Stimulated activated CD8-positive, alpha-beta memory T cell treated with anti-CD3 and anti-CD28 coated beads, Interleukin-12 subunit alpha, Interleukin-12 subunit beta, amount 100 ng/mL, for 24 hours (primary cell): ENCODE measurements around the gene PHLPP1.

Experiments
- DNase-seq: peaks from one replicate; pipeline ENCODE4 v3.0.0-alpha.2; 2020; ENCODE audit errors: extremely low read depth

Gene PHLPP1

GRCh38 chr18:62810682-62811081 lies 95.3 kb downstream of the PHLPP1 start:
- DNase-seq: no peak

DNA sequence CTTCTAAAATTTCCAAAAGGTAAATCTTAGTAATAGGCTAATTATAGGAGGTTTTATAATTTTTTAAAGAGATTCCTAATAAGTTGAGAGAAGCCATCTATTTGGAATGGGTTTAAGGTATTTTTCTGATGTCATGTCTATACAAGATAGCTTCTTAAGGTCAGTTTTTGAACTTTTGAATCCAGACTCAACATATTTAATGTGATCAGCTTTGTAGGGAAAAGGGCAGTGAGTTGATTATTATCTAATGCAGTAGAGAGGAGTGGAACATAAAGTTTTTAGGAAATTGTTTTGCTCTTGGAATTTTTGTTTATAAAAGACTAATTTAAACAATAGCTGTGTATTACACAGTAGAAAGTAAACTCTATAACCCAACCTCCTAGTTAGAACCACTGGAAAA lies 96.3 kb downstream of the PHLPP1 start:
- DNase-seq: no peak

GRCh38 chr18:62812242-62812641 lies 96.9 kb downstream of the PHLPP1 start:
- DNase-seq: no peak

GRCh38 chr18:62812876-62813275 lies 97.5 kb downstream of the PHLPP1 start:
- no peak for DNase-seq

DNA sequence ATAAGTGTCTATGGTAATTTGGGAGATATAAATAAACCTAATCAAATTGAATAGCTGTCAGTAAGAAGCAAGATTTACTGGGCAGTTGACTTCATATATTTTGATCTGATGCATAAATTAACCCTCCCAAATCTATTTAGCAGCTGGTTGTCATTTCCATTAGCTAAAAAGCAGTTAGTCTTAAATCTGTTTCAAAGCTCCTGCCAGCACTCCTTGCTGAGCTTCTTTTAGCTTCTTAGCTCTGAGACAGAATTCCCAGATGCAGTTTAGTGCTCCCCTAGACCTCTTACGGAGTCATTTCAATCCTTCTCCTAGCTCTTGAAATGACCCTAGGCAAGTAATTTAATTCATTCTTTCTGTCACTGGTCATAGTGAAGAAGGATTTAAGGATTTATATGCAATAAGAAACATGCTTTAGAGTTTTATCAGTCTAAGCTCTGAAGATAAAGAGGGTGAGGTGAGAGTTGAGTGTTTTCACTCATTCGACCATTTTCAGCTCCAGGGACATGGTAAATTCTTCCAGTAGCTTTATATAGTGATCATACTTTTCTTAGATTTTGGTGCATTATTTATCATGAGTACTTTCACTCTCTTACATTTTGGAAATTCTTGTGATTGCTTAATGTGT lies 98.9 kb downstream of the PHLPP1 start:
- no peak for DNase-seq

DNA sequence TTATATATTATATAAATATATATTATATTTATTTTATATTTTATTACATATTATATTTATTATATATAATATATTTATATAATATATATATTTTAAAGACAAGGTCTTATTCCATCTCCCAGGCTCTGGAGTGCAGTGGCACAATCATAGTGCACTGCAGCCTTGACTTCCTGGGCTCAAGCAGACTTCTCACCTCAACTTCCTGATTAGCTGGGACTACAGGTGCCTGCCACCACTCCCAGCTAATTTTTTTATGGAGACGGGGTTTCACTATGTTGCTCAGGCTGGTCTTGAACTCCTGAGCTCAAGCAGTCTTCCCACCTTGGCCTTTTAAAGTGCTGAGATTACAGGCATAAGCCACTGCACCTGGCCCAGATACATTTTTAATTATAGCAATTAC lies 110.0 kb downstream of the PHLPP1 start:
- DNase-seq: no peak

- no peak for DNase-seq
Observed at GRCh38 chr18:62827397-62827796, 112.1 kb downstream of the PHLPP1 start.

DNA sequence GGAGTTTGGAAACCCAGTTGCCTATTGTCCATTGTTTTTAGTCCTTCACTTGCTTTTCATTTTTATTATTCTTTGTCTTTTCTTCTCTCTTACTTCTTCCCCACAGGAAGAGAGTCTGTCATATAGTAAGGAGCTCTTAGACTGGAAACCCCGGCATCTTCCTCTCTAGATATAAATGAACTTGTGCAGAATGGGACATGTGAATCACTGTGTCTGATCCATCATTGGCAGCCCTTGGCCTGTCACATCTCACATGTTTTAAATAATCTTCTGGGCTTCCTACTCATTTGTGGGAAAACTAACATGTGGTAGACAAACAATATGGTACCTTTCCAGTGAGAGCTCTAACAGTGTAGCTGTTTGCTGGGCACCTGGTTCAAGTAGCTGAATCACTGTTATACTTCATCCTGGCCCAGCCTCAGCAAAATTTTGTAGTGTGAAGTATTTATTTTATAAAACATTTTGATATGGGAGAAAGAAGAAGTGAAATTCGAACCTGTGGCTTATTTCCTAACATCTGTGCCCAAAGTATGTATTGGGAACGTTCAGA lies 112.8 kb downstream of the PHLPP1 start:
- no peak for DNase-seq

GRCh38 chr18:62828852-62829251 lies 113.5 kb downstream of the PHLPP1 start:
- DNase-seq: no peak

DNA sequence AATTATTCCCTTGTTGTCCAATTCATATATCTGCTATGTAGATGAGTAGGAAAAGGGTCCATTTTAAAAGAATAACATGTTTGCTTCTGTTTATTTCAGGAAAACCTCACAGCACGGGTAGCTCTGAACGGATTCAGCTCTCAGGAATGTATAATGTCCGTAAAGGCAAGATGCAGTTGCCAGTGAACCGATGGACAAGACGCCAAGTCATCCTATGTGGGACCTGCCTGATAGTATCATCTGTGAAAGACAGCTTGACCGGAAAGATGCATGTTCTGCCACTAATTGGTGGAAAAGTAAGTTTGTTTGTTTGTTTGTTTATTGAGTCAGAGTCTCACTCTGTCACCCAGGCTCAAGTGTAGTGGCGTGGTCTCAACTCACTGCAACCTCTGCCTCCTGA lies 114.6 kb downstream of the PHLPP1 start:
- DNase-seq: no peak

DNA sequence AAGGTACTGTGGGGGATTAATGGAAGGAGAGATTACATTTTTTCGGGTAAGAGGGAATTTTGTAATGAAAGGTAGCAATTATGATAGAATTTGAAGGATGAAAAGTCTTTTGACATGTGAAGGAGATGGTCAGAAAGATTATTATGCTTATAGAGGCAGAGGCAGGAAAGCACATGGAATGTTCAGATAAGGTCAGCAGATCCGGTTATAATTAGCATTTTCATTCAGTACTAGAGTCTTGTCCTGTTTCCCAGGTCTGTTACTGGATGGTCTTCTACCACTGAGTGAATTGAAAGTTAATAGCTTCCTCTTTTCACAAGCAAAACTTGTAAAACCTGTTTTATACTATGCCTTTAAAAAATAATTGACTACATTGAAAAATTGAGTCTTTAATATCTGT lies 116.9 kb downstream of the PHLPP1 start:
- no peak for DNase-seq

DNA sequence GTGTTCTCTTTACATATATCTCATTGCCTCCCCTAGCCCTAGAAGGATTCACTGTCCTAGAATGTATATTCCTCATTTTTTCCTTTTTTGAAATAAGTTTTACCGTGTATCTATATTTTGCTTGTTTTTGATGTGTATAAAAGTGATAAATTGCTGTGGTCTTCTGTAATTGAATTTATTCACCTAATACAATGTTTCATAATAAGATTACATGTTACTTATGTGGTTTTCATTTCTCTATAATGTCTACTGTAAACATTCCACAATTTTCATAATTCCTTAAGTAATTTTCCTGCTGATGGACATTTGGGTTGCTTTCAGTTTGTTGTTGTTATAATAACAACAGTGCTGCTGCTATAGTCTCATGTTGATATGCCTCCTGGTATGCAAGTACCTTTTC lies 118.2 kb downstream of the PHLPP1 start:
- no peak for DNase-seq

GRCh38 chr18:62834715-62835114 lies 119.4 kb downstream of the PHLPP1 start:
- no peak for DNase-seq

GRCh38 chr18:62837011-62837410 lies 121.7 kb downstream of the PHLPP1 start:
- no peak for DNase-seq

GRCh38 chr18:62838475-62839098 lies 123.2 kb downstream of the PHLPP1 start:
- no peak for DNase-seq

DNA sequence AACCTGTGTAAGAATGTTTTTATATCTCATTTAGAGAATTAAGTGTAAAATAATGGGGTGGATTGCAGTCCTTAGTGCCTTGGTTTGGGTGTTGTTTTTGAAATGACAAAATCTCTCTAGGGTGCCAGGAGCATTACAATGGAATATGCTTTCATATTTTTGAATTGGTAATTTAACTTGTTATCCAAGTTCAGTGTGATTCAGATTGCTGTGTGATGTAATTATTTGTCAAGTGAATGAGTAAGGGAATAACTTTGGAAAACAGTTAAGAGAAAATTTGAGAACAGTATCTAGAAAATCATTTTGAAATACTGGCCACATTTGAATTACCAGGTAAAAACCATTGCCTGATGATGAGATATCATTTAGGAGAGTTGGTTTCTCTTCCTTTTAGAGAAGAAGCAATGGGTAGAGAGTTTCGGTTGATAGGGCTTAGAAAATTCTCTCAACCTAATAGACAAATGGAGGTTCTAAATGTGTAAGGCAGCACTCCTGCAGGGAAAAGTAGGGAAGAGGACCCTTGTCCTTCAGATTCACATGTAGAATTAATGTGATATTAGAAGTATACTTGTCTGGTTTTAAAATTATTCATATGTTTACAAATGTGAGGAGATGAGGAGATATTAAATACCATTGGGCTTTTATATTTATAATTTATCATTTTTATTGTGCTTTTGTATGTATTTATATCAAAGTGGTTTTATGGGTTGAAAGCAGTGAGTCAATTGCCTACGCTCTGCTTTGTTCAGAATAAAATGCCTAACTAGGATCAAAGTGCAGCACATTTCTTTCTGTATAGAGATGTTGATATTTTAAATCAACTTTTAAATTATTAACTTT lies 124.8 kb downstream of the PHLPP1 start:
- no peak for DNase-seq

DNA sequence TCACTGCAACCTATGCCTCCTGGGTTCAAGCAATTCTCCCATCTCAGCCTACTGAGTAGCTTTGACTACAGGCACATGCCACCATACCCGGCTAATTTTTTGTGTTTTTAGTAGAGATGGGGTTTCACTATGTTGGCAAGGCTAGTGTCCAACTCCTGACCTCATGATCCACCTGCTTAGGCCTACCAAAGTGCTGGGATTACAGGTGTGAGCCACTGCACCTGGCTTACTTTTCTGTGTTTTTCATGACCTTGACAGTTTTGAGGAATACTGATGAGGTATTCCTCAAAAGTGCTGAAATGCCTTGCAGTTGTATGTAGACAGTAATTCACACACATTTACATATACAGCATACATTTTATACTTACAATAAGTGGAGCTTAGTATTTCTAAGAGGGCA lies 126.1 kb downstream of the PHLPP1 start:
- DNase-seq: no peak

DNA sequence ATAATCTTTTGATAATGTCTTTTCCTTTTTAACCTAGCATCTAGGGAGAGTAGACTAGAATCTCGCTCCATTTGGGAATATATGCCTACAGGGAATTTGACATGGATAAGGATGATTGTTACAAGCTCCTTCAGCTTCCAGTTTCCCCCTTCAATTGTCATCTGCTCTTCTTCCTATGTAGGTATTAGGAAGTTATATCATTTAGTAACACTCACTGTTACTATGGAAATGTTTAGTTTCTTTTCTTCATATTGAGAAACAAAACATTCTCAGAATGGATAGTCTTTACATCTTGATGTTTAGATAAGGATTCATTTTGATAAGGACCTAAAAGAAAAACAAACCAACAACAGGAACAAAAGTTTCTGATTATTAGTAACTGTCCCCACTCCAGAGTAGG lies 127.6 kb downstream of the PHLPP1 start:
- no peak for DNase-seq

DNA sequence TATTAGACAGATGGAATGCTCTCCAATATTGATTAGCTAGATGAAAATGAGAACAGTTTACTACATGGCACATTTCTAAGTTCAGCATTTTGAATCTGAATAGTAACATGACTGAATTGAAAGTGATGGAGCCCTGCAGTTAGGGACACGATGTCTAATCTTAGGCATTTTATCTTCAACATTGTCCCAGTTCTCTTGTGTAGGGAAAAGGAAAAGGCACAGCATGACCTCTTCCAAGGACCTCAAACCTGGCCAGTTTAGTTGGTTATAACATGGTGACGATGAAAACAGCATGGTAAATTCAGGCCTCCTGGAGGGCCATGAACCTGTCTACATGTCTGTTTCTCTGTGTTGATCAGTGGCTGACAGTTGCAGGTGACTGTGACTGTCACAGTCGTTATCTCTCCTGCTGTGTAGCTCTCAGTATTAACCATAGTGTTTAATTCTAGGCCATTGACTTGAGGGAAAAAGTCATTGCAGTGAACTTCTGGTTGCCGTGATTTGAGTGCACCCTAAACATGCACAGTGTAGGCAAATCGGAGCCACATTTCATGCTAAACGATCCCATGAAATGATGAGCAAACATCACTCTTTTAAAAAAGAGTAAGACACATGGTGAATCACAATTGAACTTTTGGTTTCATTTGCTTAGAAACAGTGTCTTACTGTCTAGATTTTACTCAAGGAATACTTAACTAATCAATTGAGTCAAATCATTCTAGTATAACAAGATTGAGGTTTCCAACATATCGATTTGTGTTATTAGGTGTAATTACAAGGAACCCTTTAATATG lies 129.7 kb downstream of the PHLPP1 start:
- DNase-seq: no peak

- DNase-seq: no peak
Observed at GRCh38 chr18:62846313-62846712, 131.0 kb downstream of the PHLPP1 start.

DNA sequence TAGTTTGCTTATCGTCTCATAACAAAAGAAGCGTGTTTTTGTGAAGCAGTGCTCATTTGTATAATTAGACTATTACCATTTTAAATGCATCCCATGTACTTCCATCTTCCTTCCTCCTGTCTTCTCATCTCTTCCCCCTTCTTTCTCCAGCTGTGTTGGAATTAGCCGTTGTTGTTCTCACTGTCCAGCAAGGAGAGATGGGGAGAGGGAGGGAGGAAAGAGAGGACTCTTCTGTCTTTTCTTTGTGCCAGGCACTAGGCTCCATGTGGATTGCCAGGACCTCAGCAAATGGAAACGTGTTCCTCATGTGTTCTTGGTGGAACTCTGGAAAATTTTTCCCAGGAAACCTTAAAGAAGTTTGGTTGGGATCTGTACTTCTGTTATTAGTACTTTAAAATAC lies 131.7 kb downstream of the PHLPP1 start:
- no peak for DNase-seq

GRCh38 chr18:62848946-62849345 lies 133.6 kb downstream of the PHLPP1 start:
- no peak for DNase-seq
